ENCODE data around the gene SMYD3. TPM values are rescaled to one million over a fixed set of nuclear protein-coding genes. Genes with fewer than 3 reads are reported as not detected.

Gene SMYD3
- total RNA-seq, 1 experiment from 2014 or later, result 25.5 TPM

DNA sequence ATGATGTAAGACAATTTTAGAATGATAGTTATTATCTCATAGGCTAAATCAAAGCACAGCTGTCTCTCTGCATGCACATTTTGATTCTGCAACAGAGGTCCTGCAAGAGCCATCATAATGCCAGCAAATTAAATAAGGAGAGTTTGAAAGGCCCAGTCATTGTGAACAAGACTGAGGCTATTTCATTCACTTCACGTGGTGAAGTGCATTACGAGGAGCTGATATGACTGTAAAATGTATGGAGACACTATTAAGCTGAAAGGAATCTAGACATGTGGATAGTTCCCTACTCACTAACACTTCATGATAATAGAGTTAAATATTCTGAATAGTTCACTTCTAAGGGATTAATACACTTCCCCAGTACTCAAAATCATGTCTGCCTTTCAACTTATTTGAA lies 299.0 kb downstream of the SMYD3 start:
- Histone ChIP-seq H2BK120ac (ENCODE audit: low read depth, low read length, poor library complexity, severe bottlenecking) (no peak overlapping the region), H3K23ac (ENCODE audit: insufficient read length, low read depth, low read length) (no peak overlapping the region), H2BK15ac (ENCODE audit: low read depth, low read length) (no peak overlapping the region), H4K91ac (ENCODE audit: insufficient read length, low read depth, low read length) (no peak overlapping the region), H3K14ac (ENCODE audit: insufficient read depth, low read length) (no peak overlapping the region), H3K79me1 (ENCODE audit: insufficient read depth, low read depth, low read length, poor library complexity, severe bottlenecking) (no peaks in the 10 kb centered on the region), H2AFZ (ENCODE audit: low read length) (no peak overlapping the region), H3K4me1 (ENCODE audit: insufficient read depth, low read length) (no peaks in the 10 kb centered on the region), H2BK5ac (ENCODE audit: insufficient read length, low read length) (no peak overlapping the region), H2BK12ac (ENCODE audit: insufficient read length, low read depth, low read length) (no peak overlapping the region), H3T11ph (ENCODE audit: low read length) (no peak overlapping the region), H4K20me1 (ENCODE audit: control insufficient read depth, insufficient read depth, insufficient read length) (peaks cover 3% of the 10 kb centered on the region), H3K27me3 (ENCODE audit: insufficient read depth, low read length) (no peaks in the 10 kb centered on the region), H4K8ac (replicated peaks; ENCODE audit: insufficient read length, low read depth, low read length) (no peak overlapping the region), H2AK5ac (ENCODE audit: insufficient read length, low read length) (no peak overlapping the region), H4K5ac (ENCODE audit: insufficient read length, low read depth, low read length) (no peak overlapping the region), H3K23me2 (ENCODE audit: insufficient read length, low read depth, low read length, poor library complexity, severe bottlenecking) (no peaks in the 10 kb centered on the region), H3K56ac (ENCODE audit: insufficient read length, low read depth, low read length) (no peak overlapping the region), H2BK20ac (ENCODE audit: low read depth, low read length, poor library complexity, severe bottlenecking) (no peak overlapping the region), H3K4ac (ENCODE audit: low read depth, low read length) (no peak overlapping the region), H3K9me3 (ENCODE audit: control insufficient read depth, low read depth, low read length) (no peaks in the 10 kb centered on the region), H3K4me2 (ENCODE audit: insufficient read depth, insufficient read length, low read length) (no peak overlapping the region), H3K9ac (ENCODE audit: extremely low read depth, insufficient read length, low read length) (no peak overlapping the region), H3K79me2 (ENCODE audit: insufficient read depth, low read length) (no peaks in the 10 kb centered on the region), H3K18ac (ENCODE audit: insufficient read length, low read depth, low read length) (no peak overlapping the region), H3K27ac (ENCODE audit: insufficient read length, low read depth, low read length) (no peak overlapping the region)
- Mint-ChIP-seq H3K27me3 (ENCODE audit: low read depth) (no peaks in the 10 kb centered on the region), H3K4me3 (no peak overlapping the region), H3K36me3 (ENCODE audit: insufficient read depth in 1 of 3, low read depth in 3 of 3) (no peaks in the 10 kb centered on the region), H3K27ac (no peak overlapping the region), H3K4me1 (peaks cover 3 to 5% of the 10 kb centered on the region in 2 experiments; a peak in 2 of 4 replicates), H3K9me3 (no peaks in the 10 kb centered on the region; a peak in 1 of 5 replicates)
- DNase-seq, result no peak
- TF ChIP-seq, protein P1, sequence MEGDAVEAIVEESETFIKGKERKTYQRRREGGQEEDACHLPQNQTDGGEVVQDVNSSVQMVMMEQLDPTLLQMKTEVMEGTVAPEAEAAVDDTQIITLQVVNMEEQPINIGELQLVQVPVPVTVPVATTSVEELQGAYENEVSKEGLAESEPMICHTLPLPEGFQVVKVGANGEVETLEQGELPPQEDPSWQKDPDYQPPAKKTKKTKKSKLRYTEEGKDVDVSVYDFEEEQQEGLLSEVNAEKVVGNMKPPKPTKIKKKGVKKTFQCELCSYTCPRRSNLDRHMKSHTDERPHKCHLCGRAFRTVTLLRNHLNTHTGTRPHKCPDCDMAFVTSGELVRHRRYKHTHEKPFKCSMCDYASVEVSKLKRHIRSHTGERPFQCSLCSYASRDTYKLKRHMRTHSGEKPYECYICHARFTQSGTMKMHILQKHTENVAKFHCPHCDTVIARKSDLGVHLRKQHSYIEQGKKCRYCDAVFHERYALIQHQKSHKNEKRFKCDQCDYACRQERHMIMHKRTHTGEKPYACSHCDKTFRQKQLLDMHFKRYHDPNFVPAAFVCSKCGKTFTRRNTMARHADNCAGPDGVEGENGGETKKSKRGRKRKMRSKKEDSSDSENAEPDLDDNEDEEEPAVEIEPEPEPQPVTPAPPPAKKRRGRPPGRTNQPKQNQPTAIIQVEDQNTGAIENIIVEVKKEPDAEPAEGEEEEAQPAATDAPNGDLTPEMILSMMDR (conservative IDR thresholded peaks at IDR 0.05), result no peak
- no CpG with 5 or more reads among the region's 2 CpGs for WGBS (ENCODE audit: extremely low coverage, insufficient read length, low lambda C conversion rate)

Measured in H9 (cell line).